ENCODE data around the gene CACNB4. TPM values are rescaled to one million over a fixed set of nuclear protein-coding genes. Genes with fewer than 3 reads are reported as not detected.

The CACNB4 gene
- total and polyA plus RNA-seq, 2 of the 4 experiments (the other 2 are of a cell fraction) = 0.12 to 0.36 TPM

DNA sequence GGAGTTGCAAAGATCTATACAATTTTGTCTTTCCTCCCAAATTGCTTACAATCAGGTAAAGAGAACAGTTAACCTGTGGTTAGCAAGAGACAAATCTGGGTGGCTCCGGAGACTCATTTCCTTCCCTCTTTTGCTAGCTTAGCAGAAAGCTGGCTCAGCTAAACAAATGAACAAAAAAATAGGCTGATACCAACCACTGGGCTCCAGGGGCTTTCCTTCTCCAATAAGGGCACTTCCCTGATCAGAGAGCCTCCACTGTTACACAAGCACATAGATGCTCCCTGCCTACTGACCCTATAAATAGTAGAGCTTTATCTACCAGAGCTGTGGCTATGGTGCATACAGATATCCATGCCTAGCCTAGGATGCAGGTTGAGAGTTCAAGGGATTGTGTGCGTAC lies 180.5 kb downstream of the CACNB4 start:
- WGBS, 2 experiments (ENCODE audit: extremely low coverage in 2 of 2, insufficient read length in 1 of 2) = no CpG with 5 or more reads among the region's 2 CpGs
- Histone ChIP-seq H2BK15ac (ENCODE audit: low read depth, low read length) (no peak overlapping the region), H3K18ac (ENCODE audit: low read depth, low read length) (no peak overlapping the region)

More for the DNA sequence above, 180.5 kb downstream of the CACNB4 start:
- Histone ChIP-seq H3K9me3 (ENCODE audit: control insufficient read depth, insufficient read depth, low read length) (no peaks in the 10 kb centered on the region), H3K14ac (replicated peaks; ENCODE audit: low read depth, low read length) (no peak overlapping the region), H2AK5ac (ENCODE audit: low read depth, low read length) (no peak overlapping the region), H3K9me1 (ENCODE audit: insufficient read depth, low read length) (no peaks in the 10 kb centered on the region), H3K79me1 (ENCODE audit: low read depth in 1 of 2, low read length in 2 of 2) (no peaks in the 10 kb centered on the region), H3K27me3 (ENCODE audit: control insufficient read depth, insufficient read depth, low read length) (no peaks in the 10 kb centered on the region), H2AFZ (replicated peaks; ENCODE audit: low read length, poor library complexity) (no peak overlapping the region), H4K91ac (ENCODE audit: insufficient read depth, low read depth, low read length) (no peak overlapping the region), H2BK5ac (ENCODE audit: low read depth, low read length, poor library complexity, severe bottlenecking) (no peak overlapping the region), H4K8ac (ENCODE audit: low read depth in 2 of 2, low read length in 2 of 2) (no peak overlapping the region), H2AK9ac (replicated peaks; ENCODE audit: low read depth, low read length, poor library complexity) (no peak overlapping the region), H2BK120ac (ENCODE audit: low read depth, low read length) (no peak overlapping the region), H2BK20ac (ENCODE audit: low read depth, low read length) (no peak overlapping the region), H3K4me2 (ENCODE audit: low read depth, low read length) (no peak overlapping the region), H3K4me1 (ENCODE audit: control insufficient read depth, insufficient read depth, low read length) (no peaks in the 10 kb centered on the region), H3K27ac (ENCODE audit: insufficient read depth, low read length) (no peak overlapping the region), H3K9ac (ENCODE audit: low read depth, low read length) (no peak overlapping the region), H3K4me3 (ENCODE audit: insufficient read depth, low read depth, low read length) (no peak overlapping the region), H3K56ac (ENCODE audit: extremely low read depth, insufficient read depth, low read length) (no peak overlapping the region), H4K20me1 (ENCODE audit: insufficient read depth, low read length) (no peaks in the 10 kb centered on the region), H3K23ac (ENCODE audit: low read depth, low read length) (no peak overlapping the region), H4K5ac (ENCODE audit: low read depth, low read length) (no peak overlapping the region), H3K36me3 (ENCODE audit: control insufficient read depth, insufficient read depth, low read length) (no peaks in the 10 kb centered on the region), H3K4ac (ENCODE audit: low read depth, low read length) (no peak overlapping the region)
- POLR2A ChIA-PET (ENCODE audit: unreplicated experiment) = no interaction called here
- TF ChIP-seq MAZ (IDR thresholded peaks at IDR 0.05; ENCODE audit: borderline replicate concordance, low read depth, low read length) (no peak), BHLHE40 (IDR thresholded peaks at IDR 0.05; ENCODE audit: low read depth, low read length) (no peak), RAD21 (IDR thresholded peaks at IDR 0.05; ENCODE audit: low read length) (no peak), NFE2L2 (IDR thresholded peaks at IDR 0.05; ENCODE audit: low read depth, low read length) (no peak), SMC3 (IDR thresholded peaks at IDR 0.05; ENCODE audit: low read depth, low read length) (no peak), MAFK (IDR thresholded peaks at IDR 0.05; ENCODE audit: low read depth, low read length) (no peak), POLR2A (IDR thresholded peaks at IDR 0.05; ENCODE audit: low read depth, low read length) (no peak), CEBPB (IDR thresholded peaks at IDR 0.05; ENCODE audit: low read depth, low read length) (no peak)
- TF ChIP-seq, protein P1, sequence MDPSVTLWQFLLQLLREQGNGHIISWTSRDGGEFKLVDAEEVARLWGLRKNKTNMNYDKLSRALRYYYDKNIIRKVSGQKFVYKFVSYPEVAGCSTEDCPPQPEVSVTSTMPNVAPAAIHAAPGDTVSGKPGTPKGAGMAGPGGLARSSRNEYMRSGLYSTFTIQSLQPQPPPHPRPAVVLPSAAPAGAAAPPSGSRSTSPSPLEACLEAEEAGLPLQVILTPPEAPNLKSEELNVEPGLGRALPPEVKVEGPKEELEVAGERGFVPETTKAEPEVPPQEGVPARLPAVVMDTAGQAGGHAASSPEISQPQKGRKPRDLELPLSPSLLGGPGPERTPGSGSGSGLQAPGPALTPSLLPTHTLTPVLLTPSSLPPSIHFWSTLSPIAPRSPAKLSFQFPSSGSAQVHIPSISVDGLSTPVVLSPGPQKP (IDR thresholded peaks at IDR 0.05; ENCODE audit: borderline replicate concordance, low read depth, low read length) = no peak
- TF ChIP-seq, protein P2, sequence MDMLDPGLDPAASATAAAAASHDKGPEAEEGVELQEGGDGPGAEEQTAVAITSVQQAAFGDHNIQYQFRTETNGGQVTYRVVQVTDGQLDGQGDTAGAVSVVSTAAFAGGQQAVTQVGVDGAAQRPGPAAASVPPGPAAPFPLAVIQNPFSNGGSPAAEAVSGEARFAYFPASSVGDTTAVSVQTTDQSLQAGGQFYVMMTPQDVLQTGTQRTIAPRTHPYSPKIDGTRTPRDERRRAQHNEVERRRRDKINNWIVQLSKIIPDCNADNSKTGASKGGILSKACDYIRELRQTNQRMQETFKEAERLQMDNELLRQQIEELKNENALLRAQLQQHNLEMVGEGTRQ (IDR thresholded peaks at IDR 0.05; ENCODE audit: low read depth, low read length) = no peak
- TF ChIP-seq, protein P3, sequence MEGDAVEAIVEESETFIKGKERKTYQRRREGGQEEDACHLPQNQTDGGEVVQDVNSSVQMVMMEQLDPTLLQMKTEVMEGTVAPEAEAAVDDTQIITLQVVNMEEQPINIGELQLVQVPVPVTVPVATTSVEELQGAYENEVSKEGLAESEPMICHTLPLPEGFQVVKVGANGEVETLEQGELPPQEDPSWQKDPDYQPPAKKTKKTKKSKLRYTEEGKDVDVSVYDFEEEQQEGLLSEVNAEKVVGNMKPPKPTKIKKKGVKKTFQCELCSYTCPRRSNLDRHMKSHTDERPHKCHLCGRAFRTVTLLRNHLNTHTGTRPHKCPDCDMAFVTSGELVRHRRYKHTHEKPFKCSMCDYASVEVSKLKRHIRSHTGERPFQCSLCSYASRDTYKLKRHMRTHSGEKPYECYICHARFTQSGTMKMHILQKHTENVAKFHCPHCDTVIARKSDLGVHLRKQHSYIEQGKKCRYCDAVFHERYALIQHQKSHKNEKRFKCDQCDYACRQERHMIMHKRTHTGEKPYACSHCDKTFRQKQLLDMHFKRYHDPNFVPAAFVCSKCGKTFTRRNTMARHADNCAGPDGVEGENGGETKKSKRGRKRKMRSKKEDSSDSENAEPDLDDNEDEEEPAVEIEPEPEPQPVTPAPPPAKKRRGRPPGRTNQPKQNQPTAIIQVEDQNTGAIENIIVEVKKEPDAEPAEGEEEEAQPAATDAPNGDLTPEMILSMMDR (conservative IDR thresholded peaks at IDR 0.05; ENCODE audit: low read depth, low read length) = no peak
- in situ Hi-C loops (cut with MboI; ENCODE audit: low sequenced_read_pairs) = no loop called here
- CTCF ChIA-PET = no interaction called here
- no peak for ATAC-seq (ENCODE audit: low read depth)
- BruUV-seq (replicated peaks) = no TSS peak
- intact Hi-C loops (cut with micrococcal nuclease) = no loop called here
- no peak for DNase-seq
- dilution Hi-C loops (cut with HindIII; ENCODE audit: low sequenced_read_pairs, unreplicated experiment) = no loop called here
